Measurements from ENCODE around the gene PRDM1. TPM values are rescaled to one million over a fixed set of nuclear protein-coding genes. Genes with fewer than 3 reads are reported as not detected.

Gene PRDM1
- total and polyA plus RNA-seq, 2 of the 13 experiments (the other 11 are each of a cell fraction or from before 2014, with no cell fraction given) = 0.13 TPM; not detected in 1

- Histone ChIP-seq H4K20me1 (ENCODE audit: insufficient read depth, low read length) (no peaks in the 10 kb centered on the region), H3K9ac (ENCODE audit: insufficient read depth, low read depth, low read length) (no peak overlapping the region), H3K4me1 (ENCODE audit: insufficient read depth, low read length) (no peaks in the 10 kb centered on the region), H3K79me2 (ENCODE audit: insufficient read depth, low read length) (no peaks in the 10 kb centered on the region), H3K4me2 (ENCODE audit: low read depth, low read length) (no peak overlapping the region), H3K4me3 (replicated peaks in 1 of 3; ENCODE audit: insufficient read depth in 1 of 3, low read depth in 2 of 3, low read length in 3 of 3) (no peak overlapping the region), H3K9me3 (ENCODE audit: low read length) (no peaks in the 10 kb centered on the region), H3K27ac (ENCODE audit: extremely low read length, insufficient read depth, low read length) (no peak overlapping the region), H2AFZ (ENCODE audit: low read length) (no peak overlapping the region), H3K36me3 (replicated peaks in 1 of 2; ENCODE audit: control insufficient read depth in 1 of 2, insufficient read depth in 2 of 2, low read length in 2 of 2) (no peaks in the 10 kb centered on the region), H3K27me3 (ENCODE audit: control insufficient read depth in 1 of 2, insufficient read depth in 2 of 2, low read length in 2 of 2) (peaks cover 0 to 43% of the 10 kb centered on the region in 2 experiments; a peak in 3 of 5 replicates)
- TF ChIP-seq PCBP2 (optimal IDR thresholded peaks at IDR 0.05; ENCODE audit: low read depth, low read length, poor library complexity, severe bottlenecking) = no peak
- TF ChIP-seq AHR (CRISPR knock-in tag; IDR thresholded peaks at IDR 0.05) = no peak
- no peak for TF ChIP-seq GLI4 (CRISPR knock-in tag; IDR thresholded peaks at IDR 0.05; ENCODE audit: borderline replicate concordance)
- TF ChIP-seq ZIK1 (CRISPR knock-in tag; IDR thresholded peaks at IDR 0.05; ENCODE audit: borderline replicate concordance, low read depth) = no peak
- no peak for TF ChIP-seq SP140L (CRISPR knock-in tag; IDR thresholded peaks at IDR 0.05; ENCODE audit: borderline replicate concordance)
- no peak for TF ChIP-seq EP300 (IDR thresholded peaks at IDR 0.05; ENCODE audit: low read depth in 2 of 2, low read length in 2 of 2)
- no peak for TF ChIP-seq EP300 (CRISPR knock-in tag; IDR thresholded peaks at IDR 0.05; ENCODE audit: borderline replicate concordance)
- TF ChIP-seq GATA4 (IDR thresholded peaks at IDR 0.05; ENCODE audit: borderline replicate concordance, low read depth) = no peak
- TF ChIP-seq JARID2 (CRISPR knock-in tag; IDR thresholded peaks at IDR 0.05; ENCODE audit: insufficient replicate concordance) = no peak
- TF ChIP-seq HIC2 (CRISPR knock-in tag; IDR thresholded peaks at IDR 0.05; ENCODE audit: low read depth) = no peak
- TF ChIP-seq ZNF619 (CRISPR knock-in tag; IDR thresholded peaks at IDR 0.05) = no peak
- POLR2A ChIA-PET = no interaction called here
- BruUV-seq (replicated peaks) = no TSS peak
- FAIRE-seq (no peak), ATAC-seq (no peak), DNase-seq (ENCODE audit: low spot score) (no peak)
- 67% methylated on average over 21 of the region's 21 CpGs for WGBS (ENCODE audit: low lambda C conversion rate)
- CTCF ChIA-PET (ENCODE audit: low intra/inter-chr PET ratio, low total read pairs) = no interaction called here
- in situ Hi-C loops (cut with HindIII; ENCODE audit: extremely low pct_ligation_motif_present, low pct_unique_long_range_greater_than_20kb) (no loop called here), intact Hi-C loops (cut with micrococcal nuclease; ENCODE audit: unreplicated experiment) (no loop called here)
Observed at GRCh38 chr6:106104941-106105340, 18.8 kb downstream of the PRDM1 start.
